Prostate gland (tissue), 2 donors: ENCODE results near the gene AKAP8.

ENCODE experiments used
- CTCF ChIP-seq, 4 experiments: fragments of 200-600 bp in 2 of 4; fragments of 450-650 bp in 2 of 4; sonication (generic) in 2 of 4; IDR thresholded peaks; 1 replicate in 3 of 4; 2 replicates in 1 of 4; pipeline ENCODE4 v1.5.1; 2016 to 2019; ENCODE audit warnings: antibody characterized with exemption in 4 of 4, mild to moderate bottlenecking in 2 of 4, moderate library complexity in 2 of 4
- POLR2A ChIP-seq: fragments of 450-650 bp; IDR thresholded peaks from one replicate; pipeline ENCODE4 v1.6.1; 2016; ENCODE audit warnings: antibody characterized with exemption, mild to moderate bottlenecking
- POLR2AphosphoS5 ChIP-seq: sonication (generic); formaldehyde crosslinking; IDR thresholded peaks from one replicate; pipeline ENCODE4 v1.6.1; 2017; ENCODE audit warnings: antibody characterized with exemption

- TF ChIP-seq CTCF (IDR thresholded peaks at IDR 0.05) (no peak), POLR2A (no peak), POLR2AphosphoS5 (no peak)
Observed at GRCh38 chr19:15393963-15394362, 14.4 kb upstream of the AKAP8 start.
